Measurements from ENCODE around the gene EPB41L1.

GRCh38 chr20:36238153-36238552 is 83.6 kb downstream of the EPB41L1 start:
- TF ChIP-seq CTCF (tag by site-specific recombination; IDR thresholded peaks at IDR 0.05): no peak
- TF ChIP-seq, protein P1, sequence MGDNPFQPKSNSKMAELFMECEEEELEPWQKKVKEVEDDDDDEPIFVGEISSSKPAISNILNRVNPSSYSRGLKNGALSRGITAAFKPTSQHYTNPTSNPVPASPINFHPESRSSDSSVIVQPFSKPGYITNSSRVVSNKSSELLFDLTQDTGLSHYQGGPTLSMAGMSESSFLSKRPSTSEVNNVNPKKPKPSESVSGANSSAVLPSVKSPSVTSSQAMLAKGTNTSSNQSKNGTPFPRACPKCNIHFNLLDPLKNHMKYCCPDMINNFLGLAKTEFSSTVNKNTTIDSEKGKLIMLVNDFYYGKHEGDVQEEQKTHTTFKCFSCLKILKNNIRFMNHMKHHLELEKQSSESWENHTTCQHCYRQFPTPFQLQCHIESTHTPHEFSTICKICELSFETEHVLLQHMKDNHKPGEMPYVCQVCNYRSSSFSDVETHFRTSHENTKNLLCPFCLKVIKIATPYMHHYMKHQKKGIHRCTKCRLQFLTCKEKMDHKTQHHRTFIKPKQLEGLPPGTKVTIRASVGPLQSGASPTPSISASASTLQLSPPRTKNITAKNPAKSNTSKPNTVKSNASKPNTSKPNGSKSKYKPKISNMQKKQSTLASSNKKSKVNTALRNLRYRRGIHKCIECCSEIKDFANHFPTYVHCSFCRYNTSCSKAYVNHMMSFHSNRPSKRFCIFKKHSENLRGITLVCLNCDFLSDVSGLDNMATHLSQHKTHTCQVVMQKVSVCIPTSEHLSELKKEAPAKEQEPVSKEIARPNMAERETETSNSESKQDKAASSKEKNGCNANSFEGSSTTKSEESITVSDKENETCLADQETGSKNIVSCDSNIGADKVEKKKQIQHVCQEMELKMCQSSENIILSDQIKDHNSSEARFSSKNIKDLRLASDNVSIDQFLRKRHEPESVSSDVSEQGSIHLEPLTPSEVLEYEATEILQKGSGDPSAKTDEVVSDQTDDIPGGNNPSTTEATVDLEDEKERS (tag by site-specific recombination; IDR thresholded peaks at IDR 0.05): no peak
- no peak for TF ChIP-seq ZNF670 (tag by site-specific recombination; IDR thresholded peaks at IDR 0.05; ENCODE audit: low read depth)
- TF ChIP-seq, protein P2, sequence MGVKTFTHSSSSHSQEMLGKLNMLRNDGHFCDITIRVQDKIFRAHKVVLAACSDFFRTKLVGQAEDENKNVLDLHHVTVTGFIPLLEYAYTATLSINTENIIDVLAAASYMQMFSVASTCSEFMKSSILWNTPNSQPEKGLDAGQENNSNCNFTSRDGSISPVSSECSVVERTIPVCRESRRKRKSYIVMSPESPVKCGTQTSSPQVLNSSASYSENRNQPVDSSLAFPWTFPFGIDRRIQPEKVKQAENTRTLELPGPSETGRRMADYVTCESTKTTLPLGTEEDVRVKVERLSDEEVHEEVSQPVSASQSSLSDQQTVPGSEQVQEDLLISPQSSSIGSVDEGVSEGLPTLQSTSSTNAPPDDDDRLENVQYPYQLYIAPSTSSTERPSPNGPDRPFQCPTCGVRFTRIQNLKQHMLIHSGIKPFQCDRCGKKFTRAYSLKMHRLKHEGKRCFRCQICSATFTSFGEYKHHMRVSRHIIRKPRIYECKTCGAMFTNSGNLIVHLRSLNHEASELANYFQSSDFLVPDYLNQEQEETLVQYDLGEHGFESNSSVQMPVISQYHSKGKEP (tag by site-specific recombination; IDR thresholded peaks at IDR 0.05): no peak
- no peak for TF ChIP-seq YY1 (tag by site-specific recombination; IDR thresholded peaks at IDR 0.05)
- no peak for TF ChIP-seq GLI4 (tag by site-specific recombination; IDR thresholded peaks at IDR 0.05)
- no peak for TF ChIP-seq PBX3 (CRISPR knock-in tag; IDR thresholded peaks at IDR 0.05)
- TF ChIP-seq REPIN1 (tag by site-specific recombination; IDR thresholded peaks at IDR 0.05; ENCODE audit: low read depth): no peak
- TF ChIP-seq, protein P3, sequence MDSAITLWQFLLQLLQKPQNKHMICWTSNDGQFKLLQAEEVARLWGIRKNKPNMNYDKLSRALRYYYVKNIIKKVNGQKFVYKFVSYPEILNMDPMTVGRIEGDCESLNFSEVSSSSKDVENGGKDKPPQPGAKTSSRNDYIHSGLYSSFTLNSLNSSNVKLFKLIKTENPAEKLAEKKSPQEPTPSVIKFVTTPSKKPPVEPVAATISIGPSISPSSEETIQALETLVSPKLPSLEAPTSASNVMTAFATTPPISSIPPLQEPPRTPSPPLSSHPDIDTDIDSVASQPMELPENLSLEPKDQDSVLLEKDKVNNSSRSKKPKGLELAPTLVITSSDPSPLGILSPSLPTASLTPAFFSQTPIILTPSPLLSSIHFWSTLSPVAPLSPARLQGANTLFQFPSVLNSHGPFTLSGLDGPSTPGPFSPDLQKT (IDR thresholded peaks at IDR 0.05; ENCODE audit: borderline replicate concordance, low read depth, low read length): no peak
- TF ChIP-seq KLF10 (tag by site-specific recombination; IDR thresholded peaks at IDR 0.05): no peak
- no peak for TF ChIP-seq PRDM1 (tag by site-specific recombination; IDR thresholded peaks at IDR 0.05)
- no peak for TF ChIP-seq SP2 (tag by site-specific recombination; IDR thresholded peaks at IDR 0.05)
- no peak for TF ChIP-seq ZNF2 (tag by site-specific recombination; IDR thresholded peaks at IDR 0.05)
